ENCODE results near the gene FADS3. TPM values are rescaled to one million over a fixed set of nuclear protein-coding genes. Genes with fewer than 3 reads are reported as not detected.

Gene FADS3
- total RNA-seq, 1 donor from 2014 or later, result 255 TPM

- no peak for TF ChIP-seq CTCF (IDR thresholded peaks at IDR 0.05)
- no peaks in the 10 kb centered on the region for H3K4me1 Mint-ChIP-seq (ENCODE audit: low read depth)
- no peak overlapping the region for H3K27ac Mint-ChIP-seq (ENCODE audit: unreplicated experiment)
- H3K4me3 Mint-ChIP-seq (ENCODE audit: unreplicated experiment), result no peak overlapping the region
- peaks cover 31% of the 10 kb centered on the region for H3K36me3 Mint-ChIP-seq (ENCODE audit: low read depth)
- no peaks in the 10 kb centered on the region for H3K9me3 Mint-ChIP-seq (ENCODE audit: low read depth)
- H3K27me3 Mint-ChIP-seq (ENCODE audit: low read depth), result no peaks in the 10 kb centered on the region
- DNase-seq (ENCODE audit: low spot score), result no peak
Measured at GRCh38 chr11:61861634-61862033, 29.7 kb downstream of the FADS3 start.

- Mint-ChIP-seq H3K9me3 (ENCODE audit: low read depth) (no peaks in the 10 kb centered on the region), H3K27me3 (ENCODE audit: low read depth) (no peaks in the 10 kb centered on the region), H3K4me3 (ENCODE audit: unreplicated experiment) (no peak overlapping the region), H3K27ac (ENCODE audit: unreplicated experiment) (no peak overlapping the region), H3K4me1 (ENCODE audit: low read depth) (no peaks in the 10 kb centered on the region), H3K36me3 (ENCODE audit: low read depth) (peaks cover 30% of the 10 kb centered on the region)
- DNase-seq (ENCODE audit: low spot score), result no peak
- TF ChIP-seq CTCF (IDR thresholded peaks at IDR 0.05), result no peak
Measured at GRCh38 chr11:61860054-61860903, 31.1 kb downstream of the FADS3 start.

GRCh38 chr11:61855939-61856680 is 35.2 kb downstream of the FADS3 start:
- H3K4me3 Mint-ChIP-seq (ENCODE audit: unreplicated experiment), result no peak overlapping the region
- TF ChIP-seq CTCF (IDR thresholded peaks at IDR 0.05), result no peak
- DNase-seq (ENCODE audit: low spot score), result no peak
- peak overlapping the region; percentile 36 for H3K27ac Mint-ChIP-seq (ENCODE audit: unreplicated experiment)
- H3K4me1 Mint-ChIP-seq (ENCODE audit: low read depth), result no peaks in the 10 kb centered on the region
- H3K27me3 Mint-ChIP-seq (ENCODE audit: low read depth), result no peaks in the 10 kb centered on the region
- H3K36me3 Mint-ChIP-seq (ENCODE audit: low read depth), result peaks cover 30% of the 10 kb centered on the region
- no peaks in the 10 kb centered on the region for H3K9me3 Mint-ChIP-seq (ENCODE audit: low read depth)

GRCh38 chr11:61854966-61855714 is 36.2 kb downstream of the FADS3 start:
- DNase-seq (ENCODE audit: low spot score), result peak; percentile 89
- H3K9me3 Mint-ChIP-seq (ENCODE audit: low read depth), result no peaks in the 10 kb centered on the region
- no peak for TF ChIP-seq CTCF (IDR thresholded peaks at IDR 0.05)
- peaks cover 32% of the 10 kb centered on the region for H3K36me3 Mint-ChIP-seq (ENCODE audit: low read depth)
- no peak overlapping the region for H3K27ac Mint-ChIP-seq (ENCODE audit: unreplicated experiment)
- H3K27me3 Mint-ChIP-seq (ENCODE audit: low read depth), result no peaks in the 10 kb centered on the region
- no peaks in the 10 kb centered on the region for H3K4me1 Mint-ChIP-seq (ENCODE audit: low read depth)
- no peak overlapping the region for H3K4me3 Mint-ChIP-seq (ENCODE audit: unreplicated experiment)

All from chondrocyte (in vitro differentiated cells).